PC-3 (cell line): Measurements from ENCODE around the gene SMYD3. TPM values are rescaled to one million over a fixed set of nuclear protein-coding genes. Genes with fewer than 3 reads are reported as not detected.

Source experiments
- ATAC-seq: fragments of 200-7000 bp; cut with Tn5 transposase; 2 replicates; pipeline ENCODE4 v1.9.1; 2020; ENCODE audit warnings: mild to moderate bottlenecking, moderate library complexity
- BruUV-seq: library from RNA; stranded (reverse); fragments of 400-500 nt; replicated peaks from 2 replicates; lab custom pipeline; 2021; lab: Mats Ljungman, UMichigan
- CTCF ChIA-PET: fragments of 300-600 bp; sonication (Branson Sonifier 250); formaldehyde crosslinking; loops from one replicate; lab custom pipeline; 2022; ENCODE audit warnings: antibody characterized with exemption; lab: Charles Lee
- POLR2A ChIA-PET: fragments of 300-600 bp; sonication (Branson Sonifier 250); formaldehyde crosslinking; loops from one replicate; lab custom pipeline; 2022; ENCODE audit warnings: antibody characterized with exemption; ENCODE audit not compliant: unreplicated experiment; lab: Charles Lee
- DNase-seq: peaks from one replicate; pipeline ENCODE4 v3.0.0-alpha.2; 2015
- H2AFZ ChIP-seq: fragments of 300-600 bp; sonication (generic); 2 replicates; pipeline ENCODE4 v1.6.0; 2016; ENCODE audit warnings: antibody characterized with exemption, low read length
- H3F3A ChIP-seq: fragments of 300-600 bp; sonication (generic); one replicate; pipeline ENCODE4 v1.6.0; 2017; ENCODE audit warnings: antibody characterized with exemption, low read length, control low read depth, mild to moderate bottlenecking; ENCODE audit not compliant: unreplicated experiment
- H3K27ac ChIP-seq: fragments of 300-600 bp; sonication (generic); 2 replicates; pipeline ENCODE4 v1.5.1; 2016; ENCODE audit warnings: mild to moderate bottlenecking, low read length
- H3K27me3 ChIP-seq: fragments of 300-600 bp; sonication (generic); 2 replicates; pipeline ENCODE4 v1.6.1; 2016; ENCODE audit warnings: low read length, mixed read lengths
- H3K36me3 ChIP-seq: fragments of 300-600 bp; sonication (generic); 2 replicates; pipeline ENCODE4 v1.6.1; 2016; ENCODE audit warnings: low read depth, mixed run types, low read length, mixed read lengths
- H3K4me1 ChIP-seq: fragments of 300-600 bp; sonication (generic); 2 replicates; pipeline ENCODE4 v1.5.1; 2016; ENCODE audit warnings: low read length; ENCODE audit not compliant: insufficient read depth
- H3K4me2 ChIP-seq: fragments of 300-600 bp; sonication (generic); 2 replicates; pipeline ENCODE4 v1.6.0; 2016; ENCODE audit warnings: low read length
- H3K4me3 ChIP-seq: fragments of 300-600 bp; sonication (generic); 2 replicates; pipeline ENCODE4 v1.5.1; 2016; ENCODE audit warnings: mild to moderate bottlenecking, low read length, mixed read lengths
- H3K79me2 ChIP-seq: fragments of 300-600 bp; sonication (generic); 2 replicates; pipeline ENCODE4 v1.6.1; 2017; ENCODE audit warnings: low read length, mixed read lengths
- H3K9ac ChIP-seq: fragments of 300-600 bp; sonication (generic); 2 replicates; pipeline ENCODE4 v1.6.0; 2016; ENCODE audit warnings: mild to moderate bottlenecking, low read length
- H3K9me2 ChIP-seq: fragments of 300-600 bp; sonication (generic); replicated peaks from 2 replicates; pipeline ENCODE4 v1.6.1; 2016; ENCODE audit warnings: mixed run types, low read length, mixed read lengths
- H3K9me3 ChIP-seq: fragments of 300-600 bp; sonication (generic); 2 replicates; pipeline ENCODE4 v1.6.1; 2016; ENCODE audit warnings: low read length, mixed read lengths
- H4K20me1 ChIP-seq: fragments of 300-600 bp; sonication (generic); 2 replicates; pipeline ENCODE4 v1.6.1; 2016; ENCODE audit warnings: low read length, mixed read lengths
- EZH2 ChIP-seq: fragments of 300-600 bp; sonication (generic); IDR thresholded peaks from one replicate; pipeline ENCODE4 v1.6.1; 2017; ENCODE audit warnings: antibody characterized with exemption, mild to moderate bottlenecking, low read length; ENCODE audit not compliant: unreplicated experiment
- EZH2phosphoT487 ChIP-seq: fragments of 300-600 bp; sonication (generic); IDR thresholded peaks from 2 replicates; pipeline ENCODE4 v1.6.1; 2018; ENCODE audit warnings: mild to moderate bottlenecking, antibody characterized with exemption, low read length, borderline replicate concordance
- intact Hi-C: fragments of 100-400 bp; cut with micrococcal nuclease; formaldehyde crosslinking; loops from 2 replicates; pipeline ENCODE4 v1.9.0; 2023
- total RNA-seq: library from RNA; depleted of rRNA; stranded (reverse); fragments of >200 nt; gene quantifications from 2 replicates; pipeline ENCODE4 v1.2.3, GENCODE V29; 2014
- TF ChIP-seq, protein P1 (sequence below): fragments of 300-600 bp; sonication (generic); conservative IDR thresholded peaks from 2 replicates; pipeline ENCODE4 v1.5.1; 2017; ENCODE audit warnings: antibody characterized with exemption, low read depth, mild to moderate bottlenecking, low read length

The SMYD3 gene
- total RNA-seq, 1 experiment from 2014 or later = 33.0 TPM

DNA sequence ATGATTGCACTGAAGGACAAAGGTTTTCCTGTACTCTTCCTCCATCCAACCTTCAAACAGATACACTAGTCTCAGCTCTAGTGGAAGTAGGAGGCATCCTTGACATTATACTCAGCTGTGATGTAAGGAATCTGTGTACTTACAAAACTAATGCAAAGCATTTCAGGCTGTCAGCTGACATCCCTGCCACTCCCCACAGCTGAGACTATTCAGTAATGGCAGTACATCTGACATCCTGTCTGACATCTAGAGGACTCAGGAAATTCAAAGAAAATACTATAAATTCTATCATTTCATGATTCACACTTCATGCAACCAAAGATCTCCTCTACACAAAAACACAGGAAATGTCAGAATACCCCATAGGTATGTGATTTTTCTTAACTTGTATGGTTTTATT, 325.8 kb downstream of the SMYD3 start:
- Histone ChIP-seq H2AFZ (no peak overlapping the region), H3K27me3 (no peaks in the 10 kb centered on the region), H3F3A (no peaks in the 10 kb centered on the region), H3K9me3 (no peaks in the 10 kb centered on the region), H3K79me2 (no peaks in the 10 kb centered on the region), H3K27ac (no peak overlapping the region), H3K36me3 (no peaks in the 10 kb centered on the region), H3K4me1 (no peaks in the 10 kb centered on the region), H3K4me3 (no peak overlapping the region), H3K4me2 (no peak overlapping the region), H4K20me1 (no peaks in the 10 kb centered on the region), H3K9me2 (no peaks in the 10 kb centered on the region), H3K9ac (no peak overlapping the region)
- ChIA-PET CTCF (no interaction called here), POLR2A (no interaction called here)
- TF ChIP-seq, protein P1, sequence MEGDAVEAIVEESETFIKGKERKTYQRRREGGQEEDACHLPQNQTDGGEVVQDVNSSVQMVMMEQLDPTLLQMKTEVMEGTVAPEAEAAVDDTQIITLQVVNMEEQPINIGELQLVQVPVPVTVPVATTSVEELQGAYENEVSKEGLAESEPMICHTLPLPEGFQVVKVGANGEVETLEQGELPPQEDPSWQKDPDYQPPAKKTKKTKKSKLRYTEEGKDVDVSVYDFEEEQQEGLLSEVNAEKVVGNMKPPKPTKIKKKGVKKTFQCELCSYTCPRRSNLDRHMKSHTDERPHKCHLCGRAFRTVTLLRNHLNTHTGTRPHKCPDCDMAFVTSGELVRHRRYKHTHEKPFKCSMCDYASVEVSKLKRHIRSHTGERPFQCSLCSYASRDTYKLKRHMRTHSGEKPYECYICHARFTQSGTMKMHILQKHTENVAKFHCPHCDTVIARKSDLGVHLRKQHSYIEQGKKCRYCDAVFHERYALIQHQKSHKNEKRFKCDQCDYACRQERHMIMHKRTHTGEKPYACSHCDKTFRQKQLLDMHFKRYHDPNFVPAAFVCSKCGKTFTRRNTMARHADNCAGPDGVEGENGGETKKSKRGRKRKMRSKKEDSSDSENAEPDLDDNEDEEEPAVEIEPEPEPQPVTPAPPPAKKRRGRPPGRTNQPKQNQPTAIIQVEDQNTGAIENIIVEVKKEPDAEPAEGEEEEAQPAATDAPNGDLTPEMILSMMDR = no peak
- TF ChIP-seq EZH2 (no peak), EZH2phosphoT487 (no peak)
- intact Hi-C loops = no loop called here
- DNase-seq (no peak), ATAC-seq (no peak)
- no TSS peak for BruUV-seq

DNA sequence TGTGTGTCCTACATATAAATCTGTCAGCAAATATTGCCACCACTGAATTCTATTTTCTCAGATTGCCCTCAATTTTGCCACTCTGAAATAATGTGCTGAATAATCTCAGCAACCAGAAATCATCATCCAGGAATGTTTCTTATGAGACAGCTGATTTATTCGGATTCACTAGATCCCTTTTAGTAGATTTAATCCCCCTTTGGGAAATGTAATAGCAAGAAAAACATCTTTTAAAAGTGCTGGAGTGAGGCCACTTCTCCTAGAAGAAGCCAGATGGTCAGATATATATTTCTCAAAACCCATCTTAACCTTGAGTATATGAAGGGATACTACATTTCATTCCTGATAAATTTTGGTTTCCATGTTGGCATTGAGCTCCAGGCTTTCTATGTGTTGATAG, 327.7 kb downstream of the SMYD3 start:
- no peak overlapping the region for H2AFZ ChIP-seq
- CTCF ChIA-PET = no interaction called here
- no peaks in the 10 kb centered on the region for H3K9me3 ChIP-seq
- DNase-seq (no peak), ATAC-seq (no peak)
- no peak overlapping the region for H3K27ac ChIP-seq
- BruUV-seq = no TSS peak
- TF ChIP-seq, protein P1 = no peak
- TF ChIP-seq EZH2 = no peak
- no peak for TF ChIP-seq EZH2phosphoT487
- H3K9me2 ChIP-seq = no peaks in the 10 kb centered on the region
- H3K27me3 ChIP-seq = no peaks in the 10 kb centered on the region
- H3K79me2 ChIP-seq = no peaks in the 10 kb centered on the region
- no peak overlapping the region for H3K4me3 ChIP-seq
- no peaks in the 10 kb centered on the region for H3K36me3 ChIP-seq
- intact Hi-C loops = no loop called here
- no peaks in the 10 kb centered on the region for H4K20me1 ChIP-seq
- POLR2A ChIA-PET = no interaction called here
- H3F3A ChIP-seq = no peaks in the 10 kb centered on the region
- H3K4me1 ChIP-seq = no peaks in the 10 kb centered on the region
- no peak overlapping the region for H3K9ac ChIP-seq
- H3K4me2 ChIP-seq = no peak overlapping the region

DNA sequence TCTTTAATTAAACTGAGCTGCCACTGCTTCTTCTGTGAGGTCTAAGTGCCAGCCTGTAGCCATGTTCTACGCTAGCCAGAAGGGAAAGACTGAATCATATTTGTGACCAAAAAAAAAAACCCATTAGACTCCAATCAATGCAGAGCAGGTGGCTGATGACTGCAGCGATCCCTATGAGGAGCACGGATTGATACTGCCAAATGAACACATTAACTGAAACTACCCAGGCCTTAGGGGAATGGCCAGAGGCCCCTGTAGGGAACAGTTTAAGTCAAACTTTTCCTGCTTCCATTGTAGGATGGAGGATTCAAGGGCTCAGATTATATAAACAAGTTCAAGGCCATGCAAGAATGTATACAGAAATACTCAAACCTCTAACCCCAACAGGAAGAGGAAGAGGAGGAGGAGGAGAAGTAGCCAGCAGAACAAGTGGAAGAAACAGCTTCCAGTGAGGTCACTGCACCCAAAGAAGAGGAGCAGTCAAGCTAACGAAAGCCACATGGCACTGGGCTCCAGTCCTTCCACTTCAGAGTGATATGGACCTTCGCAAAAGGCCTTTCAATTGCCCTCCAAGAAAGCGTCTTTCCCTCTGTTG, 328.3 kb downstream of the SMYD3 start:
- no peak for DNase-seq
- ChIA-PET CTCF (no interaction called here), POLR2A (no interaction called here)
- no peak overlapping the region for H3K4me3 ChIP-seq
- no peak overlapping the region for H3K27ac ChIP-seq
- H3K36me3 ChIP-seq = no peaks in the 10 kb centered on the region
- no peaks in the 10 kb centered on the region for H3K9me2 ChIP-seq
- intact Hi-C loops = no loop called here
- ATAC-seq = no peak
- TF ChIP-seq EZH2 (no peak), EZH2phosphoT487 (no peak)
- TF ChIP-seq, protein P1 = no peak
- no peak overlapping the region for H3K9ac ChIP-seq
- H3K79me2 ChIP-seq = no peaks in the 10 kb centered on the region
- no peaks in the 10 kb centered on the region for H3F3A ChIP-seq
- BruUV-seq = no TSS peak
- H3K27me3 ChIP-seq = no peaks in the 10 kb centered on the region
- H4K20me1 ChIP-seq = no peaks in the 10 kb centered on the region
- H3K9me3 ChIP-seq = no peaks in the 10 kb centered on the region
- no peak overlapping the region for H3K4me2 ChIP-seq
- H3K4me1 ChIP-seq = no peaks in the 10 kb centered on the region
- H2AFZ ChIP-seq = no peak overlapping the region
